Measurements from ENCODE around the gene PIGM.

Gene PIGM

DNA sequence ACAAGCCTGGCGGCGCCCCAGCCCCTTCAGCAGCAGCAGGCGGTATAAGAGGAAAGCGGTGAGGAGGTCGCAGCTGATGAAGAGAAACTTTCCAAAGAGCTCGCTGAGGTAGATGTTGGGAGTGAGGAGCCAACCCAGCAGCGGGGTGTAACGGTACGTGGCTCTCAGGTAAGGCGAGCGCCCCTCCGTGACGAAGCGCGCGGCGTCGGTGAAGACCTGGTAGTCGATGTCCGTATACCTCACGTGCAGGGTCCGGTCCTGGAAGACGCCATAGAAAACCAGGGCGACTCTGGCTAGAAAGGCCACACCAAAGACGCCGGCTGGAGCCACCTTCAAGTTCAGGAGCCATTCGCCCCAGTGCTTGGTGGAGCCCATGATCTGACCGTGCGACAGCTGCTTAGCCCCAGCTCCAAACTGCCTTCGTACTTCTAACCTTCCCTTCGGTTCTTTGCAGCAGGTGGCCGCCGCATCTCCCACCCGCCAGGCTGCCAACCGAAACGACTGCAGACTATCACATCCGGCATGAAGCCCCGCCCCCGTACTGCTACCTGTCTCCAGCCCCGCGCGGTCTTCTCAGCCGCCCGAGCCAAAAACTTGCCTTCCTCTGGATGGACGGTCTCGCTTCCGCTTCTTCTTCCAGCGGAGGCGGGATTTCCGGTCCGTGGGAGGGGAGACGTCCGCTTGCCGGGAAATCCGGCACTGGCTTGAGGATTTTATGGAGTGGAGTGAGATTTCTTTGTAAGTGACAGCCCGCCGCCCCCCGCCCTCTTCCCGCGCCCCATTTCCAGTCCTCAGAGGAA is at the start of gene PIGM:
Gene PIGM (minus strand): TSS at position 626 of the 800 bp plus-strand sequence. CDS start 251 bp downstream, at position 375.
- DNase-seq, result peak; percentile 97

DNA sequence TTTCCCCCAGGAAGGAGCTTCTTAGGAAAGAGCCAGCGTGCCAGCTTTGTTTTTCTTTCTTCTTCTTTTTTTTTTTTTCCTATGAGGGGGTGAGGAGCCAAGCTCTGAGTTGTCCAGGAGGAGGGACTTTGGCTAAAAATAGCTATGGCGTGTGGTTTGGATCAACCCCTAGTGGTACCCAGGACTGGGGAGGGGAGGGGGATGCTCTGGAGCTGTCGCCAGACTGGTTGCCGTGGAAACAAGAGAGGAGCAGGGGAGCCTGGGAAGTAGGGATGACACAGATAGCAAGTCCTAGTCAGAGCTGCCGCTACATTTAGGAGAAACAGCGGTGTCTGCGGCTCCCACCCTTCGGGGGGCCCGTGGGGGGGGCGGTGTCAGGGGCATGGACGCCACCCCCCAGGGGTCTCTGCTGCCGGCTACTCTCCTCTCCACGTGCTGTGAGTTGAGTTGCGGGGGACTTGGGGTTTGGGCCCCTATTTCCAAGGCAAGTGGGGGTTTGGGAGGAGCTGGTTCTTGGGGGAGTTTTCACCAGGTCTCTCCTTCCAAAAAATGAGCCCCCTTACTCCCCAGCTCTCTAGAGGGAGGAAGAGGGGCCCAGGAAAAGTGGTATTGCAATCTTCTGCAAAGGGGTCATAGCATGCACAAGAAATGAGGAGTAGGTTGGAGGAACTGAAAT is 49.6 kb upstream of the PIGM start, which contains the start of gene KCNJ9:
Gene KCNJ9 (plus strand): TSS at position 278 of the 676 bp plus-strand sequence. CDS start 2,493 bp downstream, outside the sequence.
- DNase-seq, result no peak

DNA sequence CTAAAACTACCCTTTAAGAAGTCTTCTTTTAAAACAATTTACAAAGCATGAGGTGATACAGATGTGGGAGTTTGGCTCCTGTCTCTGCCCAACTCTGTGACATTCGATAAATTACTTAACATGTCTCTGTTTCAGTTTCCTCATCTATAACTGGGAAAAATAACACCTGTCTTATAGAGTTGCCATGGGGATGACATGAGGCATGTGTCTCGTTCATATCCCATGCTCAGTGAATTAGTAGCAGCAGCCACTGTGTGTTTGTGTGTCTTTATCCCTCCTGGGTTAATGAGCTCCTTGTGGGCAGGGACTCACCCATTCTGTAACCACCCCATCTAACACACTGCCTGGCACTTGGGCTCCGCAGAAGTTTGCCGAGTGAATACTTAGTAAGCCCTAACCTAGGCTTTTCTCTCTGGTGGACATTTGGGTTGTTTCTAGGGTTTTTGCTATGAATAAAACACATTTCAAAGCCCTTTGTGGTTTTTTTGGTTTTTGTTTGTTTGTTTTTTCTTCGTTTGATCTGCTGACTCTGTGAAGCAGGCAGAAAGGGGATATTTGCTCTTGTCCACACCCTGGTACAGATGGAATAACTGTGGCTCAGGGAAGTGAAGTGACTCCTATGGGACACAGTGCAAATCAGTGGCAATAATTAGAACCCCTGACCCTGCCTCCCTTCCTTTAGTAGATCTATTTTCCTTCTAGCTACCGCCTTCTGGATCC is 48.8 kb upstream of the PIGM start:
- no peak for DNase-seq

DNA sequence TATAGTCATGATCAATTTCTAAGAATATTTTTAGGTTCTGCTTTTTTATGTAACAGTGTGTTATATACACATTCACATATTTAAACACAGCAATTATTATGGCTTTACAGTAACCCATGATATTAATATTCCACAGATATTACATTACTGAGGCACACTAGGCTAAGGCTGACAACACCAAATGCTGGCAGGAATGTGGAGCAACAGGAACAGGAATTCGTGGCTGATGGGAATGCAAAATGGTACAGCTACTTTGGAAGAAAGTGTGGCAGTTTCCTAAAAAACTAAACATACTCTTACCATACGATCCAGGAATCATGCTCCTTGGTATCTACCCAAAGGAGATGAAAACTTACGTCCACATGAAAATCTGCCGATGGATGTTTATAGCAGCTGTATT is 47.7 kb upstream of the PIGM start:
- no peak for DNase-seq

DNA sequence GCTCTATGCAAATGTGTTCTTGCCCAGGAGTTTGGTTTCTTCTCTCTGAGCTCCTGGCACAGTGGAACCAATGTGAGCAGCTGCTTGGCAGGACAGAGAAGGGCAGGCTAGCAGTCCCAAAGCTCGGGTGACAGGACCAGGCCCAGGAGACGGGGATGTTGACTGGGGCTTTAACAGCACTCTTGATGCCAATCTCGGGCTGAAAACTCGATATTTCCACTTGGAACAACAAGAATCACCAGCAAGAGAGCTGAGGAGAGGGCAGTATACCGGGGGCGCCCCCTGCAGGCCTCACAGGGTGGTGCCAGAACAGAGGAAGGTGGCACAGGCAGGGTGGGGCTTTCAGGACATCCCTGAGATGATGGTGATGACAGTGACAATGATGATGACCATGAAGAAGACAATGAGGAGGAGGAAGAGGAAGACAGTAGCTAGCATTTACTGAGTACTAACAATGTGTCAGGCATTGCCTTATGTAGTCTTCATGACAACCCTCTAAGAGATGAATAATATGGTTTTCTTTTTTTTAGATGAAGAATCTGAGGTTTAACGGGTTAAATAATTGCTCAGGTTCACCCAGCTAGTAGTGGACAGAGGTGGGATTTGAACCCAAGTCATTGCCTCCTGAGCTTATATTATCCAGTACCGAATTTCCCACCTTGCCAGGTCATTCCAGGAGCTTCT is 46.9 kb upstream of the PIGM start:
- DNase-seq, result peak; percentile 82

DNA sequence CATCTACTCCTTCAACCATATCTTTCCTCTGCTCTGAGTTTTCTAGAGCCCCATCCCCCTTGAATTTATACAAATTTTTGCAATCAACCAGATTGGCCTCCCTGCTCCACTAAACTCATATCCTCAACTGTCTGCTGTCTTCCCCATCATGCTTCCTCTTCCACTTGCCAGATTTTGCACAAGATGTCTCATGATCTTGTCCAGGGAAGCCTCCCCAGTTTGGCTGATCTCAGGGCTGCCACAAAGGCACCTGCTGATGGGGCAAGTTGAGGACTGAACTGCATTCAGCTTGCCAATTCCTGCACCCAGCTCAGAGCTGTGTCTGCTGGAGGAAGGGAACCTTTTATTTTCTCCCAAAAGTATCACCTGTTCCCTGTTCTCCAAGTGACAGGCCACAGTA is 45.7 kb upstream of the PIGM start:
- no peak for DNase-seq

DNA sequence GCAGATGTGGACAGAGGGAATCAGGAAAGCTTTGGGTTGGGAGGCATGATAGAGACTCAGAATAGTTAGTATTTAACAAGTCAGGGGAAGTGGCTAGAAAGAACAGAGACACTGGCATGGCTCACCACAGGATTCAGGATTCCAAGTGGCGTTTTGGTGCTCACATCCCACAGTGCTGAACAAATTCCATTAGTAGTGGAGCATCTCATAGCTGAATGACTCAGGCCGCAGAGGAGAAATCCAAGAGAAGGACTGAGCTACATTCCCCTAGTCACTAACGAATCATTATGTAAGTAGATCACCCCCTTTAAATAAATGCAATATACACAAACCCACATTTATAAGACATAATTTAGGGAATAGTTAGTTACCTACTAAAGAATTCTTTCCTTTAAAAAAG is 44.5 kb upstream of the PIGM start:
- DNase-seq, result no peak

DNA sequence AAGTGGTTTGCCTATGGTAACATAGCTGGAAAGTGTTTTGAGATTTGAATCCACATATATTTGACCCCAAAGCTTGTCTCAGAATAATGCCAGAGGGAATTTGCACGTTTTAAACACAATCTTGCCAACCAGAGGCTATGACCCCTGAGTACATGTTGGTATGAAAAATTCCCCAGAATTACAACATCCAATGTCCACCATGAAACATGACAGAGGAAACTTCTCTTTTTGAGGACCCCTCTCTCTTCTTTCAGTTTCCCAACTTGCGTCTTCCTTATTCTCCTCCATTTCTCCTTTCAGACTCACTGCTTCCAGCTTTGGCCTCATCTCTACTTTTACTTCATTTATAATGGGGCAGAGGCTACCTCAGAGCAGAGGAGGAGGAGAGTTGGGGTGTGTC is 44.0 kb upstream of the PIGM start:
- no peak for DNase-seq

DNA sequence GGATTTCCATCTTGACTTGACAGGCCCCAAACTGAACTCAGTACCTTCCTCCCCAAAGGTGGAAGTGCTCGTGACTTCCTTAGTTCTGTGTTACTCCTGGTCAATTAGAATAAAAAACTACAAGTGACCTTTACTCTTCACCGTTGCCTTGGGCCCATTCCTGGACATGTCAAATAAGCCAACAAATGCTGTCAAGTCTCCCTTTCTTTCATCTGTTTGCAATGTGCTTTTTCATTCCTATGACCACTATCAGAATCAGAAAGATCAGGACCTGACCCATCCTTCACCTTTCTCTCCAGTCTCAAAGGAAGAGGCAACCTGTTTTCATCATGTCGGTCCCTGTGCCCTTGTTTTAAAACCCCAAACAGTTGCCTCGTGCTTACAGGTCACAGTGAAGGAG is 43.1 kb upstream of the PIGM start:
- no peak for DNase-seq

DNA sequence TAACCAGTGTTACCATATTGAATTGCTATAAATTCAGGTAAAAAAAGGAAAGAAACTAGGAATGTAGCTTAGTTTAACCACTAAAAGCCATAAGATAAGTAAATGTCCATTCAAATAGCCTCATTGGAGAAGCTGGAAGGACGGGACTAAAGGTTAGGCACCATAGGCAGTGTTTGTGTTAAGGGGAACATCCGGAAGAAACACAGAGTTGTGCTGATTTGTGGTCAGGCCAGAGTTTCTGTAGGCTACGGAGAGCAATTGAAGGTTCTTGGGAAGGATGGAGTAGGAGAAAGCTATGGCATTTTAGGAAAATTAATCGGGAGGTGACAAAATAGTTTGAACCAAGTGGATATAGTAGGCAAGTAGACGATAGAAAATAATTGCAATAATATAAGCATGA is 39.5 kb upstream of the PIGM start:
- no peak for DNase-seq

DNA sequence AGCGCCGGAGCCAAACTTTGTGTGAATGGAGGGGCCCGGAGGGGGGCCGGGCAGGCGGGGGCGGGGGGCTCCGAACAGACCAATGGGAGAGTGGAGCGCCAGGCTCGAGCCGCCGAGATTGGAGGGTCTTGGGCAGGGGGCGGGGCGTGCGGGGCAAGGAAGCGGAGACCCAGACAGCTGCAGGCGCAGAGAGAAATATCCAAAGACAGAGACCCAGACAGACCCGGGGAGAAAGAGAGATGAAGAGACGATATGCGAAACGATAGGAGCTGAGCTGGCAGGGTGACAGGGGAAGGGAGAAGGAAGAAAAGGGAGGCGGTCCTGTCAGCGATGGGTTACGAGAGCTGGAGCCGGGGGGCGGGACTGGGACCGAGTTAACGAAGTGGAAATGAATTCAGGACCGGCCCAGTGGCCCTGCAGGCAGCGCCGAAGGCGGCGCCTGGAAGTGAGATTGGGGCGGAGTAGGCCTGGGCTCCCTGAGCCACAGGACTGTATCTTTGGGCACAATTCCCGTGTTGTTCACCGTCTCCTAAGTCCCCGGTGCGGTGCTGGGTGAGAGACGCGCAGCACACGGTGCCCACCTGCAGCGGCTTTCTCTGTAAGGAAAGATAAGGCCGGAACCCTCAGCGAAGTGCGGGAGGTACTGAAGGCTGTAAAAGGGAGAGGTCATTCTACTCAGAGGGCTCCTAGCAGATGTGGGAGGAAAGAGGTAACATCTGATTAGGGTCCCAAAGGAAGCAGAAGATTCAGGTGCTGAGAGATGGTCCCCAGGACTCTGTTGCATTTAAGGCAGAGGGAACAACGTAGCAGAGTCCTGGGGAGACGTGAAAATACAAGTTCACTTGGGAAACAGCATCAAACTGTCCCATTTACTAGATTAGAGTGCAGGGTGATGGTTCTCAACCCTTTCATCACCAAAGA is 38.7 kb upstream of the PIGM start:
- peak; percentile 67 for DNase-seq

DNA sequence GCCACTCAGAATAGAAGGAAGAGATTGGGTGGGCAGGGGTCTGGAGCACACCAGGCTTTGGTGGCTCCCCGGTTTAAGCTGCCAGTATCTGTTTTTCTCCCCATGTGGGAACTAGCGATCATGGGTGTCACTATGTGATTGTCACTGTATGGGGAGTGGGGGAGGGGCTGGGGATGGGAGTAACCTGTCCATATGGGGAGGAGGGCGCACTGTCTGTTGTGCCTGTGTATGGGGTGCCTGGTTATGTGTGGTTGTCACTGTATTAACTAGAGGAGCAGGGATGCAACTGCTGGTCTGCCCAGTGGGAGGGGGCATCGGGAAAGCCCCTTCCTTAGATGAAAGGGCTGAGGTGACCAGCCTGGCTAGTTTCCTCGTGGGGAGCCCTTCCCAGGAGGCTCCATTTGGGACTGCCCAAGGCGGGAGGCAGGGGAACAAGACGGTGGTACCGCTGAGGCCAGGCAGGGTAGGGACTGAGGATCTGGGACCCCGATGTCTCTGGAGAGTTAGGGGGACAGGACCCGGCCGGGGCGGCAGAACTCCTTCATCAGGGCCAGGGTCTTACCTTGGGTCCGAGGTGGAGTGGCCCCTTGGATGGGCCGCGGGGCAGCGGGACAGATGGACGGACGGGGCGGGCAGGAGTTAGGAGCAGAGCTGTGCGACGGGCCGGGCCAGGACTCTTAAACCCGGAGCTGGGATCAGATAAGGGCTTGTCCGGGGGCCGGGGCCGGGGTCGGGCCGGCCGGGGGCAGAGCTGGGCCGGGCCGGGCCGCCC is 37.9 kb upstream of the PIGM start, which contains the start of gene KCNJ10:
Gene KCNJ10 (minus strand): TSS at position 701 of the 772 bp plus-strand sequence. CDS start 27,628 bp downstream, outside the sequence.
- no peak for DNase-seq

DNA sequence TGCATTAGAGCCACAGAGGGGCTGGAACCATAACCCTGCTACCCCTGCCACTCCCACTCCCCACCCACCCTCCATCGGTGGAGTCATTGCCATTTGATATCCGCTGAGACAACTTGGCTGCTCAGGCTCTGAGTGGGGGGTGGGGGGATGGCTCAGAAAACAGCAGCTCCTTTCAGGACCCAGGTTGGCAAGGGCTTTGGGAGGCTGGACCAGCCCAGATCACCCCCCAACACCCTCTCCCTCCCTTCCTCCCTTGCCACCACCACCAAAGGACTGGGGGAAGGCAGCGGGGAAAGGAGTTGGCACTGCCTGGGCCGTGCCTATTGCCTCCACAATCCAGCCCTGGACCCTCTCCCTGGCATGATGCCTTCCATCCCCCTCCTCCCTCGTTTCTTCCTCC is 36.4 kb upstream of the PIGM start:
- no peak for DNase-seq

DNA sequence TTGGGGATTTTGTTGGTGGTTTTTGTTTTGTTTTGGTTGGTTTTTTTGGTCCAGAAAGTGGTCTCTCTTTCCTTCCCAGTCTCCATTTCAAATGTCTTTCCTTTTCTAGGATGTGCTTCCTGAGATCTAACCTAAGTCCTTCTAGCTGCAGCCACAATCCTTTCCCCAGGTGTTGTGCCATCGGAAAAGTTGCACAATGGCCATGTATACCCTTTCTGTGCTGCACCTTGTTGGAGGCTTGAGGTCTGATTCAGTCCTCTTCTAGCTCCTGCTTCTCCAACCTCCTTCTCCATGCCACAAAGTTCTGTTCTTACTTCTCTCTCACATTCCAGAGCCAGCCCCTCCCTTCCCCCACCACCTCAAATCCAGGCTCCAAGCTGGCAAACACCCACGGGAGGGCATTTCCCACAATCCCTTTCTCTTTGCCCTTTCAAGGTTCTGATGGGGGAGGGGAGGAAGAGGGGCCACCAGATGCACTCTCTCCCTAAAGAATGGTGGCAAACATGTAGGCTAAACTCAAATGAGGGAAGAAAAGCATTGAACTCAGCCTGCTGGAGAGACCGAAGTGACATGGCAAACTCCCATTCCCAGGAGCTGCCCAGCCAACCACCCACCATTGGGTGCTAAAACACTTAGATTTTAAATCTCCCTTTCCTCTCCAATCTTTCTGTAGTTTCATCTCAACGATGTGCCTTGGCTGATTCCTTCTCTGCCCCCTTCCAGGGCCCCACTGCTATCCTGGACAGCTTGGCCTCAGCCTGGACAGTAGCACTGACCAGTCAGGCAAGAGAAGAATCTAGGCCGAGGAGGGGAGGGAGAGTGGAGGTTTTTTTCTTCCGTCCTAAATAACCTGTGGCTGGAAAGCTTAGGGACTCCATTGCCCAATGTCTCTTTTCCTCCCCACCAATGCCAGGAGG is 35.3 kb upstream of the PIGM start:
- DNase-seq, result no peak

DNA sequence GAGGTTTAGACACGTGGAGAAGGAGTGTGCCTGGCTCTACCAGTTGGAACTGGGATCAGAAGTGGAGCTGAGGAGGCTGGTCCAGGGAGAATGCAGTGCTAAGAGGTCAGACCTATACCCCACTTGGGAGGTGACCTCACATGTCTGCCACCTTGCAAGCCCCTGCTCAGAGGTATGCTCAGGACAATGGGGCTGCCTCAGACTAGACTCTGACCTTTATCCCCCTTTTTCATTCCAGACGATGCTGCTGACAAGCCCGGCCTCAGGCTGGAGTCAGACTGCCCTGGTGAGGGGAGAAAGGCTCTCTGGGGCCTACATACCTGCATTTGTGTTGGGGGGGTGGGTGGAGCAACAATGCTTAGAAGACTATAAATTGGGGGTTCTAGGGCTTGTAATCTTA is 33.0 kb upstream of the PIGM start:
- no peak for DNase-seq

DNA sequence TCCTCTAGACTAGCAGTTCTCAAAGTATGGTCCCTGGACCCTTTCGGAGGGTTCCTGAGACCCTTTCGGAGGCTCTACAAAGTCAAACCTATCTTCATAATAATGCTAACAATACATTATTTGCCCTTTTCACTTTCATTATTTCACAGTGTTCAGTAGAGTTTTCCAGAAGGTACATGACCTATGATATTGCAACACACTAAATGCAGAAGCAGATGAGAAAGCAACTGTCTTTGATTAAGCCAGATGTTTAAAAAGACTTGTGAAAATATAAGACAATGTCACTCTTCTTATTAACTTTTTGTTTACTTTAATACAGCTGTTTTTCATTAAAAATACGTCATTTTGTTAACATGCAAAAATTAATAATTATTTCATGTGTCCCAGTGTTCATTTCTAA is 32.4 kb upstream of the PIGM start:
- DNase-seq, result no peak

DNA sequence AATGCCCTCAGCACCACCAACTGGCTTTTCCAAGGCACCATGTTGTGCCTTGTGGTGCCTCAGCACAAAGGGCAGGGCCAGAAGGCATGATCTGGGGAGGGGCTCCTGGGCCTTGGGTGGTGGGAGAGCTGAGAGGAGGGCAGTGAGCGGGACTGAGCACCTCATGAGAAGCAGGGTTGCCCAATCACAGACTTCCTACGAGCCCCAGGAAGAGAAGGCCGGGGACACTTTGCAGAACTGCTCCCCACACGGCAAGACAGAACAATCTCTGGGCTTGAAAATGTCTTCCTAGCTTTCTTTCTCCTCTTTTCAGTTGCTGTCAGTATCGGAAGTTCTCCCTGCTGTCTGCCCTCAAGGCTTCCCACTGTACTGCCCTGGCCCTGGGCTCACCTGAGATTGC is 31.4 kb upstream of the PIGM start:
- no peak for DNase-seq

DNA sequence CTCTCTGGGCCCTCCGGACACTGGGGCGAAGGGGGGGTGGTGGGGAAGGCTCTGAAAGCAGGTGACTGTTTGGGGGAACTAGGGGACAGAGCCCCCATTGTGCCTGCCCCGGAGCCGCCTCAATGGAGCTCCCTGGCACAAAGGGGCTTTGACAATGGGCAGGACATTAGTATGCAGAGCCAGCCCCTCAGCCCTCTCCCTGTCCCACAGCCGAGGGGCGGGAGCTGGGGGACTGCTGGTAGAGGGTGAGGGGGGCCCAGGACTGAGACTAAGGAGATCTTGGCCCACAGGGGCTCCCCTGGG is 30.4 kb upstream of the PIGM start:
- DNase-seq, result no peak

DNA sequence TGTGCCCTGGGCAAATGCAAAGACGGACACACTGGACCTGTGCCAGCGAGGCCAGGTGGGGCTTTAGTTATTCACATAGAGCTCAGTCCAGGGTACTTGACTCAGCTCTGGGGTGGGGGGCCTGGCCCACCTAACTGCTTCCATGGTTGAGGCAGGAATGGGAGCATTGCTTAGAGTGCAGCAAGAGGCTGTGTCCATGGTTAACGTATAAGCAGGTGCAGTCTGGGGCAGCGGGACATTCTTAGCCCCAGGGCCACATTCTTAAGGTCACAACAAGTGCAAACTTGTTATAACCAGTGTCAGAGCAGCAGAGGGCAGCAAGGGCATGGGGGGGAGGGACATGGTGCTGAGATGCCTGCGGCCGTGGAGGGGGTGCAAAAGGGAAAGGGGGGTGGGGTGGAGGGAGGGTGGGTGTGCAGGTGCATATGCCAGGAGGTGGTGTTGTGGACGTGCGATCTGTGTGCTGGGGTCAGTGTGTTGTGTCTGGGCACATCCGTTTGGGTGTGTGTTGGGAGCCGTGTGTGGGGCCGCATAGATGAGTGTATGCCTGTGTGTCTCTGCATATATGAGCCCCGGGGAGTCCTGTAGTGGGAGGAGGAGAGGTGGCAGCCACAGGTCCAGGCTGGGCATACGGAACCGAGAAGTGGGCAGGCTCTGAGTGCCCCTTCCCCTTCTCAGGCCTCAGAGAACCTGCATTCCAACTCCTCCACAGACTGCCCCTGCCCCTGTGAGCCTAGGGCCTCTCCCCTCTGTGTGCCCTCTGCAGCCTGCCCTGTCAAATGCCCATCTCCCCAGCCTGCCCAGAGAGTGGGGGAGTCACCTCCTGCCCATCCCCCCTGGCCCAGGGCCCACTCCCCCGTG is 29.8 kb upstream of the PIGM start:
- no peak for DNase-seq

All from activated CD4-positive, alpha-beta T cell treated with anti-CD3 and anti-CD28 coated beads for 48 hours (primary cell).